Upper lobe of left lung (tissue), 6 donors: ENCODE results near the gene OGA. TPM values are rescaled to one million over a fixed set of nuclear protein-coding genes. Genes with fewer than 3 reads are reported as not detected.
A peak's percentile ranks its signal among the peaks of the same experiment; 100 is the strongest.

Source experiments
- ATAC-seq, 2 donors: fragments of 200-7000 bp; cut with Tn5 transposase; one replicate each; pipeline ENCODE4 v1.9.1; 2022; ENCODE audit warnings: mild to moderate bottlenecking in 2 of 2, moderate library complexity in 2 of 2; ENCODE audit not compliant: low FRiP score in 2 of 2
- DNase-seq, 2 donors: peaks; one replicate each; pipeline ENCODE4 v3.0.0-alpha.2; 2019 to 2020
- H3K27ac ChIP-seq, 4 donors: fragments of 200-600 bp; sonication (generic); one replicate each; pipeline ENCODE4 v1.5.1; 2016 to 2019
- H3K27me3 ChIP-seq, 4 donors: fragments of 200-600 bp; sonication (generic); one replicate each; pipeline ENCODE4 v1.5.1; 2017 to 2019
- H3K36me3 ChIP-seq, 4 donors: fragments of 200-600 bp; sonication (generic); one replicate each; pipeline ENCODE4 v1.5.1; 2016 to 2019
- H3K4me1 ChIP-seq, 4 donors: fragments of 200-600 bp; sonication (generic); one replicate each; pipeline ENCODE4 v1.5.1; 2018 to 2019
- H3K4me3 ChIP-seq, 4 donors: fragments of 200-600 bp; sonication (generic); one replicate each; pipeline ENCODE4 v1.5.1; 2017 to 2019; ENCODE audit warnings: mild to moderate bottlenecking in 2 of 4, moderate library complexity in 1 of 4
- H3K9me3 ChIP-seq, 4 donors: fragments of 200-600 bp; sonication (generic); one replicate each; pipeline ENCODE4 v1.5.1; 2018 to 2019
- EP300 ChIP-seq, 4 donors: sonication (generic); formaldehyde crosslinking; IDR thresholded peaks; one replicate each; pipeline ENCODE4 v1.5.1; 2017; ENCODE audit warnings: antibody characterized with exemption in 4 of 4, control low read depth in 2 of 4
- POLR2A ChIP-seq, 4 donors: fragments of 450-650 bp; IDR thresholded peaks; one replicate each; pipeline ENCODE4 v1.5.1; 2016 to 2017; ENCODE audit warnings: antibody characterized with exemption in 4 of 4, mild to moderate bottlenecking in 2 of 4
- POLR2AphosphoS5 ChIP-seq, 2 donors: sonication (generic); formaldehyde crosslinking; IDR thresholded peaks; one replicate each; pipeline ENCODE4 v1.5.1; 2017; ENCODE audit warnings: antibody characterized with exemption in 2 of 2
- WGBS, 2 donors: methylation state at CpG; one replicate each; pipeline ENCODE4 v1.1.5; 2017 to 2018; 5-methylcytosine and 5-hydroxymethylcytosine counted together
- total RNA-seq, 6 donors: library from RNA; depleted of rRNA in 4 of 6; stranded (reverse); fragments of >200 nt in 4 of 6; gene quantifications; one replicate each; pipeline versions ENCODE4 v1.1.0 to v1.2.1, GENCODE V29; 2016 to 2021
- TF ChIP-seq, protein P1 (sequence below), 6 experiments: fragments of 450-650 bp in 4 of 6; fragments of 200-600 bp in 2 of 6; sonication (generic) in 2 of 6; IDR thresholded peaks; one replicate each; pipeline ENCODE4 v1.5.1; 2016 to 2019; ENCODE audit warnings: antibody characterized with exemption in 6 of 6
- donor health status: DM: no; HTN: no; CAD: no; lungs with moderate emphysema.
- donor health status: DM: no; HTN: yes; CAD: no; lungs with severe emphysema.

Gene OGA
- total RNA-seq, 6 donors from 2014 or later, result 71.1 to 374 (median 138) TPM

DNA sequence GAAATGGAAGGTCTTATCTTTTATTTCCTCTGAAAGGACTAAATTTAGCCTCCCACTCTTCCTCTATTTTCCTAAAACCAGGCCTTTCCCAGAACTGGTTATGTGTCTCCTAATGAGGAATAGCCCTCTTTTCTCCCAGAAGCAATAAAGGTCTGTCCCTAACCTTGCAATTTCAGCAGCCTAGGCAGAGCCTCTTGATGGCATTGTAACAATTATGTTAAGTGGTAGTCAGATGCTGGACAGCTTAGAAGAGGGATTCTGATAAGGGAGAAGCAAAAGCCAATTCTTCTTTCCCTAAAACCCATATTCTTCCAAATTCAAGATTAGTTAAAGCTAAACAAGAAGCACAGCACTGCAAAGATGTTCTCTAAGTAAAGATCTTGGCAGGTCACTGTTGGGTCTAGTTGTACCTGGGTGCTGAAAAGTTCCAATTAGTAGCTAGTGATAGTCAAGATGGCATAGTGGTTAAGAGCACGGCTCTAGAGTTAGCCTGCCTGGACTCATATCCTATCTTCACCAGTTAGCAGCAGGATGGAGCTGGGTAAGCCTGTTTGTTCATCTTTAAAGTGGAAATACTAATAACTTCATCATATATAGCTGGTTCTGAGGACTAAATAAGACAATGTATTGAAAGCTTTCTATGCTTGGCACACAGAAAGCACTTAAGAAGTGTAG lies 39.7 kb upstream of the OGA start:
- Histone ChIP-seq H3K36me3 (peaks cover 0 to 7% (median 0%) of the 10 kb centered on the region in 4 donors), H3K4me1 (no peaks in the 10 kb centered on the region), H3K4me3 (no peak overlapping the region), H3K9me3 (peaks cover 0 to 8% (median 4%) of the 10 kb centered on the region in 4 donors), H3K27me3 (no peaks in the 10 kb centered on the region), H3K27ac (no peak overlapping the region)
- ATAC-seq (no peak), DNase-seq (no peak)
- no peak for TF ChIP-seq POLR2A (IDR thresholded peaks at IDR 0.05)
- no peak for TF ChIP-seq POLR2AphosphoS5 (IDR thresholded peaks at IDR 0.05)
- TF ChIP-seq, protein P1, sequence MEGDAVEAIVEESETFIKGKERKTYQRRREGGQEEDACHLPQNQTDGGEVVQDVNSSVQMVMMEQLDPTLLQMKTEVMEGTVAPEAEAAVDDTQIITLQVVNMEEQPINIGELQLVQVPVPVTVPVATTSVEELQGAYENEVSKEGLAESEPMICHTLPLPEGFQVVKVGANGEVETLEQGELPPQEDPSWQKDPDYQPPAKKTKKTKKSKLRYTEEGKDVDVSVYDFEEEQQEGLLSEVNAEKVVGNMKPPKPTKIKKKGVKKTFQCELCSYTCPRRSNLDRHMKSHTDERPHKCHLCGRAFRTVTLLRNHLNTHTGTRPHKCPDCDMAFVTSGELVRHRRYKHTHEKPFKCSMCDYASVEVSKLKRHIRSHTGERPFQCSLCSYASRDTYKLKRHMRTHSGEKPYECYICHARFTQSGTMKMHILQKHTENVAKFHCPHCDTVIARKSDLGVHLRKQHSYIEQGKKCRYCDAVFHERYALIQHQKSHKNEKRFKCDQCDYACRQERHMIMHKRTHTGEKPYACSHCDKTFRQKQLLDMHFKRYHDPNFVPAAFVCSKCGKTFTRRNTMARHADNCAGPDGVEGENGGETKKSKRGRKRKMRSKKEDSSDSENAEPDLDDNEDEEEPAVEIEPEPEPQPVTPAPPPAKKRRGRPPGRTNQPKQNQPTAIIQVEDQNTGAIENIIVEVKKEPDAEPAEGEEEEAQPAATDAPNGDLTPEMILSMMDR (IDR thresholded peaks at IDR 0.05), result no peak
- no peak for TF ChIP-seq EP300 (IDR thresholded peaks at IDR 0.05)
- 100% methylated on average over 1 of the region's 1 CpG for WGBS, 2 donors

DNA sequence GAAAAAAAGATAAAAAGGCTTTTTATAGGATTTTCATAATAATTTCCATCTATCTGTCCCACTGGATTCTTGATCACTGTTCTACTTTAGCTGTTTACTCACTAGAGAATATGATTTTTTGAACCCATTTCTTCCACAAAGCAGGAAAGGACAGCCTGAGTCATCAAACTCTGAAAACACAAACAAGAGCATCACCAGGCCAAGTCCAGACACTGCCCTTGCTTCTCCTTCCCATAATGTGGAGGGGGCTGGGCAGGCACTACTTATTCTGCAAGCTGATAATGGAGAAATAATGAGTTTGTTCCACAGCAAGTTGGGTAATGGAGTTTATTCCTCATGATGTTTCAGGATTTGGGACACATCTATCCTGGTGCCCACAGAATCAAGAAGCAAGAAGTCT lies 38.4 kb upstream of the OGA start:
- H3K27me3 ChIP-seq, result no peaks in the 10 kb centered on the region
- TF ChIP-seq POLR2AphosphoS5 (IDR thresholded peaks at IDR 0.05) (no peak), EP300 (IDR thresholded peaks at IDR 0.05) (no peak)
- ATAC-seq, result no peak

DNA sequence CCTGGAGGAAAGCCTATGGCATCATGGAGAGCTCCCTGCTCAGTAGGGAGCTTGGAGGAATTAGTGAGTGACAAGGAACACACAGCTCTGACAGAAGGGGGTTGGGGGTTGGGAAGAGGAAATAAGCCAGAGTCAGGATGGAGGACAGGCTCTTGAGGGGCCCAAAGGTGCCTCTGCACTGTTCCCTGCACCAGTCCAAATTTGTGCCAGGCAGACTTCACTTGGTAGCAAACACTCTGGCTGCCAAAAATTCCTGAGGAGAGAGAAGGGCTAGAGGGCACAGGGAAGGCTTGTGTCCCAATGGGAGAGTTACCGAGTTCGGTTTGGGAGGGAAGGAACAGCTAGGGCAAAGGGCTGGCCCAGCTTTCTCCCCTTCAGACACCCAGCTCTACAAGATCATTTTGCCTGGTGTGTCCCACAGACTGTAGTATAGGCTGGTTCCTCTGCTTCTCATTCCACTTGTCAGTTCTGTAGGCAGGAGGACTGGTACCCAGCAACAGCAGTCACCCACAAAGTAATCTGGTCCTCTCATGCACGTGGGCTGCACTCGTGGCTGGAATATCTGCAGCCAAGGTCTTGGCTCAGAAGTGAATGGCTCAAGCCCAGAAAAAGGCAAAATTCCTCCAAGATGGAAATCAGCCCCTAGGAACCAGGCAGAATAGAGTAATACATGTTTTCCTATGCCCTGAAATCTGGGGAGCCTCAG lies 33.3 kb upstream of the OGA start:
- no peak for TF ChIP-seq POLR2AphosphoS5 (IDR thresholded peaks at IDR 0.05)
- TF ChIP-seq, protein P1 (IDR thresholded peaks at IDR 0.05), result no peak
- no peak for TF ChIP-seq POLR2A (IDR thresholded peaks at IDR 0.05)
- no peak for TF ChIP-seq EP300 (IDR thresholded peaks at IDR 0.05)
- no peak overlapping the region for H3K27ac ChIP-seq
- DNase-seq, result no peak
- no peak for ATAC-seq
- H3K27me3 ChIP-seq, result no peaks in the 10 kb centered on the region
- peaks cover 0 to 18% (median 6%) of the 10 kb centered on the region in 4 donors for H3K36me3 ChIP-seq
- WGBS, 2 donors, result 89 to 90% methylated on average over 4 of the region's 4 CpGs
- H3K9me3 ChIP-seq, result no peaks in the 10 kb centered on the region
- H3K4me1 ChIP-seq, result peaks cover 3 to 24% (median 17%) of the 10 kb centered on the region in 4 donors
- no peak overlapping the region for H3K4me3 ChIP-seq

More for the DNA sequence above, 38.4 kb upstream of the OGA start:
- Histone ChIP-seq H3K27ac (no peak overlapping the region), H3K9me3 (peaks cover 0 to 8% (median 4%) of the 10 kb centered on the region in 4 donors), H3K4me3 (no peak overlapping the region), H3K36me3 (no peaks in the 10 kb centered on the region), H3K4me1 (no peaks in the 10 kb centered on the region)
- DNase-seq, result no peak

DNA sequence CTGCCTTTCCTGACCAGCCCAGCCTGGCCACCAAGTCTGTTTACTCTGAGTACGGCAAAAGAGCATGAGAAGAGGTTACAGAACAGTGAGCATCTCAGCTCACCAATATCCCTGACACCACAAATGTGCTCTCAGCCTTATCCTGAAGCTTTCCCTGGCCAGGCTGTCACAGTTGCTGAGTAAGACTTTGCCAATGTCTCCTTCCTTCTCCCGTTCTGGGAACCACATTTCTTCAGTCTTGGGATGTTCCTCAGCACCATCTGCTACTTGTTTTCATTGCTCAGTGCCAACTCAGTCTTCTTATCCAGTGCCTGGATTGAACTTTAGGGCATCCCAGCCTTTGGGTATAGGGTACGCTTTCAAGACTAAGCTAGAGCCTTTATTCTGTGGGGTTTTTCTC lies 32.5 kb upstream of the OGA start:
- no peak overlapping the region for H3K27ac ChIP-seq
- H3K4me3 ChIP-seq, result no peak overlapping the region
- WGBS, 2 donors, result 87 to 91% methylated on average over 3 of the region's 3 CpGs
- TF ChIP-seq POLR2AphosphoS5 (IDR thresholded peaks at IDR 0.05) (no peak), POLR2A (IDR thresholded peaks at IDR 0.05) (no peak)
- no peaks in the 10 kb centered on the region for H3K27me3 ChIP-seq
- DNase-seq (no peak), ATAC-seq (no peak)
- peaks cover 3 to 24% (median 17%) of the 10 kb centered on the region in 4 donors for H3K4me1 ChIP-seq
- peaks cover 0 to 24% (median 12%) of the 10 kb centered on the region in 4 donors for H3K36me3 ChIP-seq
- H3K9me3 ChIP-seq, result no peaks in the 10 kb centered on the region

DNA sequence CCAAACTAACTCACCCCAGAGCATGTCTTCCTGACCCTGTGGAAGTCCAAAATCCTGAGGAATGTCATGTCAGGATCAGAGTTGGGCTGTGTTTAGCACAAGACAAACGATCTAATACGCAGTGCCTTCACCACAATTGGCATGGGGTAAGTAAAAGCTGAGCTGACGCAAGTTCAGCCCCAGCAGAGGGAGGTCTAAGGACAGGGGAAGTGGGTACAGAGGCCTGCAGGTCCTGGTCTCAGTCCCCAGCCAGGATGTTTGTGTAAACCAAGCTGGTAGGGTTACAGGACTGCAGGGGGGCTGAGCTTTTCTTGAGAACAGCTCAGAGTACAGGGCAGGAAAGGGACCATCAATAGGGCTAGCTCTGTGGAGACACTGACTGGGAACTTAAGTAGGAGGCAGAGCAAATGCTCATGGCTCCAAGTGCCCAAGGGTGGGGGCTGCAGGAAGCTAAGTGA lies 30.7 kb upstream of the OGA start:
- TF ChIP-seq POLR2A (IDR thresholded peaks at IDR 0.05) (no peak), EP300 (IDR thresholded peaks at IDR 0.05) (no peak), POLR2AphosphoS5 (IDR thresholded peaks at IDR 0.05) (no peak)
- TF ChIP-seq, protein P1 (IDR thresholded peaks at IDR 0.05), result no peak
- ATAC-seq, result peak; percentile 37 to 70
- Histone ChIP-seq H3K36me3 (peaks cover 0 to 31% (median 16%) of the 10 kb centered on the region in 4 donors), H3K27ac (peak overlapping the region in 3 of 4 donors; percentile 26 to 36 (median 36)), H3K27me3 (no peaks in the 10 kb centered on the region), H3K4me3 (no peak overlapping the region), H3K9me3 (no peaks in the 10 kb centered on the region), H3K4me1 (peaks cover 8 to 32% (median 19%) of the 10 kb centered on the region in 4 donors)
- DNase-seq, result peak in 1 of 2 donors; percentile 44
- WGBS, 2 donors, result 33 to 36% methylated on average over 3 of the region's 3 CpGs
